HepG2 (cell line): ENCODE results near the gene FGFR1OP2. TPM values are rescaled to one million over a fixed set of nuclear protein-coding genes. Genes with fewer than 3 reads are reported as not detected.

Experiments
- ATAC-seq: fragments of 200-7000 bp; cut with Tn5 transposase; 3 replicates; pipeline ENCODE4 v1.9.1; 2020; ENCODE audit warnings: mild to moderate bottlenecking, moderate library complexity
- BruUV-seq: library from RNA; stranded (reverse); fragments of 400-500 nt; replicated peaks from 2 replicates; lab custom pipeline; 2021; lab: Mats Ljungman, UMichigan
- CTCF ChIA-PET: fragments of 300-600 bp; formaldehyde crosslinking; extraction: SDS; loops from one replicate; lab custom pipeline; 2021; ENCODE audit warnings: low total read pairs, inconsistent platforms, low intra/inter-chr PET ratio; lab: Yijun Ruan, JAX
- POLR2A ChIA-PET: fragments of 350-600 bp; sonication (Branson Sonifier 250); formaldehyde crosslinking; loops from one replicate; lab custom pipeline; 2020; ENCODE audit warnings: antibody characterized with exemption, inconsistent platforms; lab: Yijun Ruan, JAX
- DNase-seq: peaks from one replicate; pipeline ENCODE4 v3.0.0-alpha.2; 2015; ENCODE audit warnings: low spot score
- FAIRE-seq: peaks from 3 replicates; lab custom pipeline; 2011; peaks lifted over from hg19 to GRCh38; lab: Jason Lieb, UNC
- H2AFZ ChIP-seq: one replicate; pipeline ENCODE4 v1.6.1; 2011; ENCODE audit warnings: low read length, inconsistent platforms
- H3K27ac ChIP-seq: fragments of 300-600 bp; 3 replicates; pipeline ENCODE4 v1.8.0; 2011; ENCODE audit warnings: mixed run types, mild to moderate bottlenecking, mixed read lengths, low read length, inconsistent platforms; ENCODE audit not compliant: insufficient read depth; ENCODE audit errors: extremely low read length
- H3K27me3 ChIP-seq, 2 experiments: fragments of 200-600 bp in 1 of 2; 2 replicates in 1 of 2; 3 replicates in 1 of 2; pipeline versions ENCODE4 v1.6.0 to v1.8.0; 2011; ENCODE audit warnings: low read length in 2 of 2, mild to moderate bottlenecking in 2 of 2, moderate library complexity in 2 of 2, inconsistent platforms in 1 of 2; ENCODE audit not compliant: insufficient read depth in 2 of 2, control insufficient read depth in 1 of 2
- H3K36me3 ChIP-seq, 2 experiments: fragments of 200-600 bp in 1 of 2; replicated peaks in 1 of 2; 2 replicates in 1 of 2; 3 replicates in 1 of 2; pipeline versions ENCODE4 v1.5.1 to v1.8.0; 2011; ENCODE audit warnings: low read length in 2 of 2, inconsistent platforms in 1 of 2; ENCODE audit not compliant: insufficient read depth in 2 of 2, control insufficient read depth in 1 of 2
- H3K4me1 ChIP-seq: 2 replicates; pipeline ENCODE4 v1.5.1; 2012; ENCODE audit warnings: low read length, inconsistent platforms; ENCODE audit not compliant: insufficient read depth
- H3K4me2 ChIP-seq: 2 replicates; pipeline ENCODE4 v1.6.0; 2011; ENCODE audit warnings: low read depth, low read length, inconsistent platforms
- H3K4me3 ChIP-seq, 3 experiments: fragments of 200-600 bp in 1 of 3; sonication (generic), shearing (Covaris generic) in 1 of 3; replicated peaks in 1 of 3; 2 replicates each; pipeline ENCODE4 v1.5.1; 2011 to 2016; ENCODE audit warnings: low read length in 3 of 3, inconsistent platforms in 2 of 3, low read depth in 2 of 3, mild to moderate bottlenecking in 2 of 3, control low read depth in 1 of 3, mixed read lengths in 1 of 3; ENCODE audit not compliant: insufficient read depth in 1 of 3
- H3K79me2 ChIP-seq: one replicate; pipeline ENCODE4 v1.6.1; 2011; ENCODE audit warnings: low read length, inconsistent platforms; ENCODE audit not compliant: insufficient read depth
- H3K9ac ChIP-seq: 2 replicates; pipeline ENCODE4 v1.6.0; 2011; ENCODE audit warnings: mild to moderate bottlenecking, low read depth, low read length, inconsistent platforms; ENCODE audit not compliant: insufficient read depth
- H3K9me3 ChIP-seq: 2 replicates; pipeline ENCODE4 v1.5.1; 2012; ENCODE audit warnings: mild to moderate bottlenecking, low read length
- H4K20me1 ChIP-seq: 2 replicates; pipeline ENCODE4 v1.6.0; 2011; ENCODE audit warnings: inconsistent platforms, mild to moderate bottlenecking, low read length, moderate library complexity; ENCODE audit not compliant: insufficient read depth
- AHR ChIP-seq: IDR thresholded peaks from 2 replicates; pipeline ENCODE4 v1.6.1; 2018; ENCODE audit warnings: missing genetic modification reagents, missing compliant biosample characterization
- CHD2 ChIP-seq: IDR thresholded peaks from 2 replicates; pipeline ENCODE4 v1.6.1; 2011; ENCODE audit warnings: low read depth, low read length, improper control_type of control experiment
- CTCF ChIP-seq: sonication (generic); formaldehyde crosslinking; IDR thresholded peaks from 2 replicates; pipeline ENCODE4 v1.5.0; 2020; ENCODE audit warnings: mild to moderate bottlenecking, missing genetic modification reagents, moderate library complexity
- HNRNPK ChIP-seq: fragments of 200-400 bp; formaldehyde crosslinking; IDR thresholded peaks from 2 replicates; pipeline ENCODE4 v1.6.1; 2018; ENCODE audit warnings: low read length, low read depth, moderate library complexity, mild to moderate bottlenecking; ENCODE audit not compliant: poor library complexity, severe bottlenecking
- IRX3 ChIP-seq: sonication (generic); formaldehyde crosslinking; IDR thresholded peaks from 2 replicates; pipeline ENCODE4 v1.8.1; 2023; ENCODE audit warnings: mild to moderate bottlenecking, low read depth, missing genetic modification reagents, borderline replicate concordance
- JDP2 ChIP-seq: sonication (generic); formaldehyde crosslinking; IDR thresholded peaks from 2 replicates; pipeline ENCODE4 v1.8.1; 2022; ENCODE audit warnings: missing genetic modification reagents, borderline replicate concordance
- NR1H2 ChIP-seq: sonication (generic); formaldehyde crosslinking; IDR thresholded peaks from 2 replicates; pipeline ENCODE4 v1.8.1; 2022; ENCODE audit warnings: low read depth, missing genetic modification reagents, borderline replicate concordance
- ONECUT2 ChIP-seq: sonication (generic); formaldehyde crosslinking; IDR thresholded peaks from 2 replicates; pipeline ENCODE4 v1.4.0; 2020; ENCODE audit warnings: missing genetic modification reagents
- PHF21A ChIP-seq: sonication (generic); formaldehyde crosslinking; IDR thresholded peaks from 2 replicates; pipeline ENCODE4 v1.5.0; 2020; ENCODE audit warnings: mild to moderate bottlenecking, missing genetic modification reagents
- SAP130 ChIP-seq: IDR thresholded peaks from 2 replicates; pipeline ENCODE4 v1.6.1; 2016; ENCODE audit warnings: low read depth
- STAG1 ChIP-seq: sonication (generic); formaldehyde crosslinking; IDR thresholded peaks from 2 replicates; pipeline ENCODE4 v1.4.0; 2020; ENCODE audit warnings: missing genetic modification reagents
- ZNF234 ChIP-seq: sonication (generic); formaldehyde crosslinking; conservative IDR thresholded peaks from 2 replicates; pipeline ENCODE4 v1.5.1; 2020; ENCODE audit warnings: mild to moderate bottlenecking, missing genetic modification reagents
- ZNF256 ChIP-seq: sonication (generic); formaldehyde crosslinking; conservative IDR thresholded peaks from 2 replicates; pipeline ENCODE4 v1.4.0; 2020; ENCODE audit warnings: missing genetic modification reagents
- ZNF512 ChIP-seq: sonication (generic); formaldehyde crosslinking; IDR thresholded peaks from 2 replicates; pipeline ENCODE4 v1.4.0; 2020; ENCODE audit warnings: mild to moderate bottlenecking, missing genetic modification reagents
- ZNF557 ChIP-seq: sonication (generic); formaldehyde crosslinking; IDR thresholded peaks from 2 replicates; pipeline ENCODE4 v1.4.0; 2020; ENCODE audit warnings: missing genetic modification reagents
- ZNF569 ChIP-seq: sonication (generic); formaldehyde crosslinking; IDR thresholded peaks from 2 replicates; pipeline ENCODE4 v1.5.0; 2020; ENCODE audit warnings: mild to moderate bottlenecking, missing genetic modification reagents, moderate library complexity, borderline replicate concordance
- ZNF598 ChIP-seq: sonication (generic); formaldehyde crosslinking; IDR thresholded peaks from 2 replicates; pipeline ENCODE4 v1.5.1; 2020; ENCODE audit warnings: mild to moderate bottlenecking, missing genetic modification reagents, borderline replicate concordance
- ZNF629 ChIP-seq: sonication (generic); formaldehyde crosslinking; conservative IDR thresholded peaks from 2 replicates; pipeline ENCODE4 v1.5.0; 2020; ENCODE audit warnings: missing genetic modification reagents
- ZNF749 ChIP-seq: sonication (generic); formaldehyde crosslinking; IDR thresholded peaks from 2 replicates; pipeline ENCODE4 v1.8.0; 2022; ENCODE audit warnings: mild to moderate bottlenecking, missing genetic modification reagents, moderate library complexity, borderline replicate concordance
- WGBS: methylation state at CpG from one replicate; pipeline ENCODE4 v1.1.6; 2017; ENCODE audit warnings: low lambda C conversion rate; 5-methylcytosine and 5-hydroxymethylcytosine counted together
- in situ Hi-C: cut with HindIII; loops from 2 replicates; pipeline ENCODE4 v1.10.0; 2017; ENCODE audit warnings: low pct_unique_long_range_greater_than_20kb; ENCODE audit not compliant: extremely low pct_ligation_motif_present
- intact Hi-C: fragments of 100-400 bp; cut with micrococcal nuclease; formaldehyde crosslinking; loops from one replicate; pipeline ENCODE4 v1.10.0; 2022; ENCODE audit not compliant: unreplicated experiment
- polyA plus RNA-seq, 8 experiments: library from polyadenylated mRNA; depleted of rRNA in 3 of 8; stranded (reverse) in 7 of 8; unstranded in 1 of 8; fragments of >200 nt; fragmentation: Illumina TruSeq in 4 of 8; extraction: Trizol in 4 of 8; gene quantifications; 2 replicates each; pipeline versions ENCODE4 v1.2.1 to v1.2.3, GENCODE V29; 2011 to 2016; ENCODE audit warnings: low read depth in 4 of 8, missing spikeins in 1 of 8, mixed read lengths in 1 of 8; ENCODE audit not compliant: insufficient read depth in 1 of 8
- total RNA-seq, 5 experiments: library from RNA; depleted of rRNA; stranded (reverse); fragments of >200 nt; fragmentation: Illumina TruSeq; extraction: Trizol; gene quantifications; 2 replicates each; pipeline ENCODE4 v1.2.3, GENCODE V29; 2016; ENCODE audit warnings: low read depth in 1 of 5

The FGFR1OP2 gene
- total and polyA plus RNA-seq, 2 of the 13 experiments (the other 11 are each of a cell fraction or from before 2014, with no cell fraction given): 18.3 to 38.1 TPM

GRCh38 chr12:27008081-27008480, 69.8 kb downstream of the FGFR1OP2 start (continued):
- TF ChIP-seq JDP2 (CRISPR knock-in tag) (no peak), AHR (no peak), ZNF569 (CRISPR knock-in tag) (no peak), ZNF512 (no peak), ONECUT2 (CRISPR knock-in tag) (no peak), ZNF749 (CRISPR knock-in tag) (no peak), PHF21A (CRISPR knock-in tag) (no peak)
- TF ChIP-seq, all 625 proteins: peak for 0

GRCh38 chr12:27009881-27010301, 71.6 kb downstream of the FGFR1OP2 start:
- Histone ChIP-seq H2AFZ (no peak overlapping the region), H3K4me3 (no peak overlapping the region), H4K20me1 (no peaks in the 10 kb centered on the region; the same call in 1 of the 2 replicates), H3K27ac (no peak overlapping the region), H3K4me2 (no peak overlapping the region), H3K9me3 (no peaks in the 10 kb centered on the region), H3K36me3 (peaks cover 0 to 1% of the 10 kb centered on the region in 2 experiments; a peak in 2 of 5 replicates), H3K4me1 (peaks cover 82% of the 10 kb centered on the region), H3K27me3 (no peaks in the 10 kb centered on the region; a peak in 1 of 5 replicates), H3K9ac (no peak overlapping the region), H3K79me2 (peaks cover 70% of the 10 kb centered on the region)
- 8% methylated on average over 1 of the region's 1 CpG for WGBS
- ChIA-PET CTCF (no interaction called here), POLR2A (no interaction called here)
- DNase-seq (no peak), ATAC-seq (no peak), FAIRE-seq (no peak)
- in situ Hi-C loops (loop anchor here (5.0 kb wide), 1 partner anchor 73 kb away; the partner anchor contains the start of genes FGFR1OP2 and INTS13), intact Hi-C loops (no loop called here)
- no TSS peak for BruUV-seq
- TF ChIP-seq ZNF256 (CRISPR knock-in tag) (no peak), CHD2 (no peak), ZNF629 (CRISPR knock-in tag) (no peak), ZNF598 (CRISPR knock-in tag) (no peak), IRX3 (CRISPR knock-in tag) (no peak), STAG1 (CRISPR knock-in tag) (peak; percentile 7; the same call in 1 of the 2 replicates), ZNF234 (CRISPR knock-in tag) (no peak), CTCF (peak; percentile 21; the same call in 1 of the 2 replicates), ZNF557 (CRISPR knock-in tag) (no peak), NR1H2 (CRISPR knock-in tag) (no peak), HNRNPK (no peak), SAP130 (CRISPR knock-in tag) (peak; percentile 31; the same call in 1 of the 2 replicates)
